T-helper 9 cell (primary cell): Measurements from ENCODE around the gene EOLA2.
"Not testable (repeated sequence)": the region's sequence is repeated elsewhere in the genome, so short reads cannot be mapped to it uniquely, and the experiment has no call there.

Source experiments
- DNase-seq: peaks from one replicate; pipeline ENCODE4 v3.0.0-alpha.2; 2020

The EOLA2 gene

GRCh38 chrX:149932150-149932549 lies 6.1 kb downstream of the EOLA2 start:
- DNase-seq: not testable (repeated sequence)

- DNase-seq: not testable (repeated sequence)
These were observed 6.9 kb downstream of the EOLA2 start for GRCh38 chrX:149931355-149931754.

GRCh38 chrX:149929400-149929799 lies 8.9 kb downstream of the EOLA2 start, which contains the start of gene HSFX4:
HSFX4 (plus strand) TSS chrX:149929573; CDS start chrX:149929645, 72 bp downstream.
- not testable (repeated sequence) for DNase-seq

DNA sequence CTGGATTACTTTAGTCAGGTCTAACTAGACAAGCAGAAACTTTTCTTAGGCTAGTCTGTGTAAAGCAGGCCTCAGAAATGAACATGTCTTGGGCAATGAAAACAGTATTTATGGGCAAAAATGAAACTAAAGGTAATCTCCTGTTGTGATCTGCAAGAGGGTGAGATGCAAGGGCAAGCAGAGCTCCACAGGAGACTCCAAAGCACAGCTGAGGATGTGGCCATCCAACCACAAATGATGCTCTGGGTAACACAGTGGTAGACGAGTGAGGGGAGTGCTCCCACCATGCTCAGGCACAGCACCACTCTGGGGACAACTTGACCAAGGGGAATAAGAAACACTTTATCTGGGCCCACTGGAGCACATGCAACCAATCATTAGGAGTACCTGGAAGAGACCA lies 9.7 kb downstream of the EOLA2 start:
- not testable (repeated sequence) for DNase-seq

- DNase-seq: not testable (repeated sequence)
These were observed 10.4 kb downstream of the EOLA2 start for GRCh38 chrX:149927964-149928258.

GRCh38 chrX:149927245-149927963 lies 10.9 kb downstream of the EOLA2 start:
- not testable (repeated sequence) for DNase-seq

DNA sequence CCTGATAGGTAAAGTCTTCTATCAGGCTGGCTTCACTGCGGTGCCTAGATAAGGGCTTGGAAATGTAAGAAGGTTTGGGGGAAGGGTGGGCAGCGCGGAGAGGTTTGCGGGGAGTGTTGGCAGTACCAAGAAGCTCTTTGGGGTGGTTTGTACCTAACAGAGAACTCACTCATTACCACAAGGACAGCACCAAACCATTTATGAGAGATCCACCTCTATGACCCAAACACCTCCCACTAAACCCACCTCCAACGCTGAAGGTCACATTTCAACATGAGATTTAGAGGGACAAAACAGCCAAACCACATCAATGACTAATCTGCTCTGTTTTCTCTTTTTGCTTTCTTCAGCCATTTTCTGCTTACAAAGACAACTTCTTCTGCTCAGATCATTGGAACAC lies 13.9 kb downstream of the EOLA2 start:
- not testable (repeated sequence) for DNase-seq

- not testable (repeated sequence) for DNase-seq
These were observed 14.5 kb downstream of the EOLA2 start for GRCh38 chrX:149923836-149924235.

DNA sequence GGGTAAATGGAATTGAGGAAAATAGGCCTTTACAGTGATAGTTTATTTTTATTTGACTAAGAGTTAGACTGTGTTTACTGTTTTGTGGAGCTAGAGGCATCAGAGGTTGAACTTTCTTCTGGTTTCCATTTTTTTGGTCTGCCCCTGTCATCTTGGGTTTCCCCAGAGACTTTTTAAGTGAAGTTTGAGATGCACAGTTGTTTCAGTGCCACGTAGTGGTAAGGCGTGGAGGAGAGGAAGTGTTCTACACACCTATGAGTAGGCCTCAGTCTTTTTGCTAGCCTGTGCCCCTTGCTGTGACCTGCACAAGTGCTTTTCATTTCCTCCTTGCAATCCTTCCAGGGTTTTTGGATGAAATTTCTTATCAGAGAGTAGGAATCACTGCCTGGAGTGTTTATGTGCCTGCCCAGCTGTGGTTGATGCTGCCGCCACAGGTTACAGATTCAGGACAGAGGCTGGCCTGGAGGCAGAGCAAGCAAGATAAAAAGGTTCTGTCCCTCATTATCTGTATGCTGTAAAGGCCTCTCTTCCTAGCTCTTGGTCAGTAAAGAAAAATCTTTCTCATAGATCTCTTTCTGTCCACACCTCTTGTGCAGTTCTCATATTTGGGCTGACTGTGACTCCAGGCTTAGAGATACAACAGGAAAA lies 21.4 kb downstream of the EOLA2 start:
- DNase-seq: no peak

DNA sequence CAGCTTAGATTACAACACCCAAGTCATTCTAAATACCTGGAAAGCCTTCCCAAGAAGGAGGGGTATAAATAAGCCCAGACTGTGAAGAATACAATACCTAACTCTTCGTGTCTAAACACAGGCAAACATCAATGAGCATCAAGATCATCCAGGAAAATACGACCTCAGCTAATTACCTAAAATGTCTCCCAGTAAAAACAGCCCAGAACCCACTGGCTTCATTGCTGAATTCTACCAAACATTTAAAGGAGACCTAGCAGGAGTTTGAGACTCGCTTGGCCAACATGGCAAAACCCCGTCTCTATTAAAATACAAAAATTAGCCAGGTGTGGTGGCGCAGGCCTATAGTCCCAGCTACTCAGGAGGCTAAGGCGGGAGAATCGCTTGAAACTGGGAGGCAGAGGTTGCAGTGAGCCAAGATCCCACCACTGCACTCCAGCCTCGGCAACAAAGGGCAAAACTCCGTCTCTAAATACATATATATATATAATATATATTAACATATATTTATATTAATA lies 28.1 kb downstream of the EOLA2 start:
- DNase-seq: no peak

- DNase-seq: no peak
These were observed 28.7 kb downstream of the EOLA2 start for GRCh38 chrX:149909324-149910177.

- DNase-seq: no peak
These were observed 29.6 kb downstream of the EOLA2 start for GRCh38 chrX:149908727-149909126.

GRCh38 chrX:149908308-149908707 lies 30.0 kb downstream of the EOLA2 start:
- DNase-seq: no peak

DNA sequence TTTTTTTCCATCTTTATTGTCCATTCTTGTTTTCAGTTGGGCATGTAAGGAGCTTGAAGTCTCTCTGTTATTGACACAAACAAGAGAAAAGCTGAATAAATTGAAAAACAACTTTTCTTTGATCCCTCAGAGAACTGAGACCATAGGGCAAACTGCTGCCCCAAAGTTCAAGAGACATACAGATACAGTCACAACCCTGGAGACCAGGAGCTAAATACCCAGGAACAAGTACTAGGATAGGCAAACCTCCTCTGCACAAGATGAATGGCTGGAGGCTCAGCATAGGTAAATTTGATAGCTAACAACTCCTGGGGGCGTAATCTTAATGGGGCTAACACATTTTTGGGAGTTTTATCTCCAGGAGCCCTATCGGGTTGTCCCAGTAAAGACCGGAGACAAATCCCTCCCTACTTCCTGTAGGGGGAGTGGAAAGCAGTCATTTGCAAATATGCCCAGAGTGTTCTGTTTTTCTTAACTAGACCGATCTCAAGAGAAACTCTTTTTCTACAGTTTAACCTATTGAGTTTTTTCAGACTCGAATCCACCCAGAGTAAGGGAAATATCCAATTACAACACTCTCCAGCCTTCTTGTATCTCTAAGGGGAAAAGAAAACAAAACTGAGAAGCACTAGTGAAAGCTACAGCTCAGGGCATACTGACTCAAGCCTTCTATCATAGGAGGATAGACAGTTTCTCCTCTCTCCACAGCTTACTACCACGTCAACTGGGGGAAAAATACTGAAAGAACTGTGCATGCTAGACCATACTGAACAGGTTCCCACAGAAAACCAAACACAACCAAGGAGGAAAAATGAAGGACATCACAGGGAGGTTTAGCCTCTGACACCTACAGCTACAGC lies 34.2 kb downstream of the EOLA2 start:
- no peak for DNase-seq

GRCh38 chrX:149898554-149898953 lies 39.7 kb downstream of the EOLA2 start:
- no peak for DNase-seq

DNA sequence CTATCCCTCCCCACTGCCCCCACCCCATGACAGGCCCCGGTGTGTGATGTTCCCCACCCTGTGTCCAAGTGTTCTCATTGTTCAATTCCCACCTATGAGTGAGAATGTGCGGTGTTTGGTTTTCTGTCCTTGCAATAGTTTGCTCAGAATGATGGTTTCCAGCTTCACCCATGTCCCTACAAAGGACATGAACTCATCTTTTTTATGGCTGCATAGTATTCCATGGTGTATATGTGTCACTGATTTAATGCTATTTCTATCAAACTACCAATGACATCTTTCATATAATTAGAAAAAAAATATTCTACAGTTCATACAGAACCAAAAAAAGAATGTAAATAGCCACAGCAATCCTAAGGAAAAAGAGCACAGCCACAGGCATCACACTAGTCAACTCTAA lies 47.5 kb downstream of the EOLA2 start:
- DNase-seq: not testable (repeated sequence)
